OCI-LY3 (cell line): ENCODE data around the gene C2CD4B.
A peak's percentile ranks its signal among the peaks of the same experiment; 100 is the strongest.

Experiments used
- H2AFZ ChIP-seq: fragments of 200-600, 300-600 bp; shearing (Covaris generic); 2 replicates; pipeline ENCODE4 v1.6.0; 2014; ENCODE audit warnings: antibody characterized with exemption, low read depth, low read length
- H3K27ac ChIP-seq: fragments of 200-600, 300-600 bp; sonication (generic); 2 replicates; pipeline ENCODE4 v1.5.1; 2014; ENCODE audit warnings: mild to moderate bottlenecking, low read length, moderate library complexity, mixed read lengths
- H3K27me3 ChIP-seq: fragments of 200-600, 300-600 bp; sonication (generic); 2 replicates; pipeline ENCODE4 v1.6.1; 2014; ENCODE audit warnings: low read depth, low read length, mixed read lengths
- H3K36me3 ChIP-seq: fragments of 200-600, 300-600 bp; sonication (generic); replicated peaks from 2 replicates; pipeline ENCODE3; 2014; ENCODE audit warnings: low read depth, low read length, mixed read lengths
- H3K4me1 ChIP-seq: fragments of 300-600, 200-600 bp; sonication (generic); 2 replicates; pipeline ENCODE4 v1.6.1; 2014; ENCODE audit warnings: low read length, mixed read lengths
- H3K4me2 ChIP-seq: fragments of 200-600, 300-600 bp; sonication (generic); 2 replicates; pipeline ENCODE4 v1.6.1; 2014; ENCODE audit warnings: low read length, mixed read lengths
- H3K4me3 ChIP-seq: fragments of 300-600, 200-600 bp; sonication (generic); 2 replicates; pipeline ENCODE4 v1.5.1; 2014; ENCODE audit warnings: antibody characterized with exemption, mild to moderate bottlenecking, low read length, moderate library complexity
- H3K79me2 ChIP-seq: fragments of 300-600, 200-600 bp; shearing (Covaris generic); 2 replicates; pipeline ENCODE4 v1.6.1; 2014; ENCODE audit warnings: mild to moderate bottlenecking, low read length, mixed read lengths
- H3K9ac ChIP-seq: fragments of 300-600, 200-600 bp; shearing (Covaris generic); 2 replicates; pipeline ENCODE4 v1.6.0; 2014; ENCODE audit warnings: mild to moderate bottlenecking, low read length, moderate library complexity
- H3K9me3 ChIP-seq: fragments of 200-600, 300-600 bp; shearing (Covaris generic); 2 replicates; pipeline ENCODE4 v1.6.1; 2014; ENCODE audit warnings: low read length, mixed read lengths; ENCODE audit not compliant: insufficient read depth
- H4K20me1 ChIP-seq: fragments of 200-600, 300-600 bp; sonication (generic); 2 replicates; pipeline ENCODE4 v1.6.1; 2016; ENCODE audit warnings: low read length, mixed read lengths; ENCODE audit not compliant: insufficient read depth
- EZH2phosphoT487 ChIP-seq: fragments of 200-600 bp; shearing (Covaris generic); IDR thresholded peaks from 2 replicates; pipeline ENCODE4 v1.6.1; 2018; ENCODE audit warnings: antibody characterized with exemption, mixed run types, low read depth
- TF ChIP-seq, protein P1 (sequence below): fragments of 200-600, 300-600 bp; sonication (generic); IDR thresholded peaks from 2 replicates; pipeline ENCODE4 v1.5.1; 2014; ENCODE audit warnings: antibody characterized with exemption, low read length, low read depth

C2CD4B gene

GRCh38 chr15:62153228-62153627 is 11.9 kb downstream of the C2CD4B start:
- peak overlapping the region; percentile 26; the same call in 1 of the 2 replicates for H3K9ac ChIP-seq
- H2AFZ ChIP-seq: no peak overlapping the region
- no peaks in the 10 kb centered on the region for H3K27me3 ChIP-seq
- H3K4me3 ChIP-seq: peak overlapping the region; percentile 38
- H3K4me1 ChIP-seq: peaks cover 18% of the 10 kb centered on the region
- H3K79me2 ChIP-seq: no peaks in the 10 kb centered on the region
- 0 out of 2 replicates have a peak overlapping the region, but pooled peaks have one; percentile 4 for H3K27ac ChIP-seq
- H3K36me3 ChIP-seq: no peaks in the 10 kb centered on the region
- H3K9me3 ChIP-seq: 0 out of 2 replicates have a peak, but pooled peaks cover 4% of the 10 kb centered on the region
- peak overlapping the region; percentile 68 for H3K4me2 ChIP-seq
- H4K20me1 ChIP-seq: no peaks in the 10 kb centered on the region
- TF ChIP-seq, protein P1, sequence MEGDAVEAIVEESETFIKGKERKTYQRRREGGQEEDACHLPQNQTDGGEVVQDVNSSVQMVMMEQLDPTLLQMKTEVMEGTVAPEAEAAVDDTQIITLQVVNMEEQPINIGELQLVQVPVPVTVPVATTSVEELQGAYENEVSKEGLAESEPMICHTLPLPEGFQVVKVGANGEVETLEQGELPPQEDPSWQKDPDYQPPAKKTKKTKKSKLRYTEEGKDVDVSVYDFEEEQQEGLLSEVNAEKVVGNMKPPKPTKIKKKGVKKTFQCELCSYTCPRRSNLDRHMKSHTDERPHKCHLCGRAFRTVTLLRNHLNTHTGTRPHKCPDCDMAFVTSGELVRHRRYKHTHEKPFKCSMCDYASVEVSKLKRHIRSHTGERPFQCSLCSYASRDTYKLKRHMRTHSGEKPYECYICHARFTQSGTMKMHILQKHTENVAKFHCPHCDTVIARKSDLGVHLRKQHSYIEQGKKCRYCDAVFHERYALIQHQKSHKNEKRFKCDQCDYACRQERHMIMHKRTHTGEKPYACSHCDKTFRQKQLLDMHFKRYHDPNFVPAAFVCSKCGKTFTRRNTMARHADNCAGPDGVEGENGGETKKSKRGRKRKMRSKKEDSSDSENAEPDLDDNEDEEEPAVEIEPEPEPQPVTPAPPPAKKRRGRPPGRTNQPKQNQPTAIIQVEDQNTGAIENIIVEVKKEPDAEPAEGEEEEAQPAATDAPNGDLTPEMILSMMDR: no peak
- TF ChIP-seq EZH2phosphoT487: no peak

GRCh38 chr15:62150445-62150844 is 14.6 kb downstream of the C2CD4B start:
- Histone ChIP-seq H3K4me3 (no peak overlapping the region), H2AFZ (no peak overlapping the region), H4K20me1 (no peaks in the 10 kb centered on the region), H3K9me3 (no peaks in the 10 kb centered on the region), H3K36me3 (no peaks in the 10 kb centered on the region), H3K27ac (no peak overlapping the region), H3K79me2 (no peaks in the 10 kb centered on the region), H3K27me3 (no peaks in the 10 kb centered on the region), H3K9ac (no peak overlapping the region), H3K4me2 (no peak overlapping the region), H3K4me1 (peaks cover 18% of the 10 kb centered on the region)
- TF ChIP-seq, protein P1: no peak
- no peak for TF ChIP-seq EZH2phosphoT487

GRCh38 chr15:62149729-62150128 is 15.4 kb downstream of the C2CD4B start:
- Histone ChIP-seq H3K36me3 (no peaks in the 10 kb centered on the region), H3K27me3 (no peaks in the 10 kb centered on the region), H4K20me1 (no peaks in the 10 kb centered on the region), H3K27ac (no peak overlapping the region), H3K4me3 (no peak overlapping the region), H3K79me2 (no peaks in the 10 kb centered on the region), H3K4me2 (no peak overlapping the region), H3K9ac (no peak overlapping the region), H3K9me3 (no peaks in the 10 kb centered on the region), H3K4me1 (peaks cover 18% of the 10 kb centered on the region), H2AFZ (no peak overlapping the region)
- no peak for TF ChIP-seq EZH2phosphoT487

DNA sequence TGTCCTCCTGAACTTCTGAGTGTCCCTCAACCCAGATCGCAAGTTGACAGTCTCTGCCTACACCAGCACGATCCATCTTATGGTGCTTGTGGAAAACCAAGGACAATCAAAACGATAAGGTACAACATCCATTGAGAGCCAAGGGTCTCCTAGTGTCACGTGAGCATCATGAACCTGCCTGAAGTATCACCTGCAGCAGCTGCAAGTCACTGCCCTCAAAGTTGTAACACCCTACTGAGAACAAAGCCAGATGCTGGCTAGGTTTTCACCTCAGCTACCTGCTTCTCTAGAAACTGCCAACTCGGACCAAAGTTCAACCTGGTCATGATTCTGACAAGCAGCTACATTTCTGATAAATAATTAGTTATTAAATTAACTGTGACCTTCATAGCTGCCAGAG is 17.5 kb downstream of the C2CD4B start:
- H3K4me3 ChIP-seq: no peak overlapping the region
- H3K9me3 ChIP-seq: no peaks in the 10 kb centered on the region
- no peak overlapping the region for H3K9ac ChIP-seq
- H3K4me2 ChIP-seq: no peak overlapping the region
- H3K27ac ChIP-seq: no peak overlapping the region
- H3K27me3 ChIP-seq: no peaks in the 10 kb centered on the region
- H3K4me1 ChIP-seq: peaks cover 3% of the 10 kb centered on the region
- no peaks in the 10 kb centered on the region for H3K79me2 ChIP-seq
- no peaks in the 10 kb centered on the region for H4K20me1 ChIP-seq
- no peaks in the 10 kb centered on the region for H3K36me3 ChIP-seq
- TF ChIP-seq, protein P1: no peak
- no peak for TF ChIP-seq EZH2phosphoT487
- H2AFZ ChIP-seq: no peak overlapping the region
